Chondrocyte (in vitro differentiated cells): Measurements from ENCODE around the gene MISP3. TPM values are rescaled to one million over a fixed set of nuclear protein-coding genes. Genes with fewer than 3 reads are reported as not detected.

Source experiments
- DNase-seq: peaks from one replicate; pipeline ENCODE4 v3.0.0; 2021; ENCODE audit warnings: mixed read lengths, low spot score
- H3K27ac Mint-ChIP-seq: one replicate; pipeline ENCODE4 v1.8.0; 2021; ENCODE audit warnings: mild to moderate bottlenecking, moderate library complexity, mixed read lengths; ENCODE audit not compliant: unreplicated experiment
- H3K27me3 Mint-ChIP-seq: 2 replicates; pipeline ENCODE4 v1.8.0; 2021; ENCODE audit warnings: low read depth, mixed read lengths
- H3K36me3 Mint-ChIP-seq: 2 replicates; pipeline ENCODE4 v1.8.0; 2021; ENCODE audit warnings: low read depth, mixed read lengths
- H3K4me1 Mint-ChIP-seq: 2 replicates; pipeline ENCODE4 v1.8.0; 2021; ENCODE audit warnings: low read depth, mild to moderate bottlenecking, mixed read lengths
- H3K4me3 Mint-ChIP-seq: one replicate; pipeline ENCODE4 v1.8.0; 2021; ENCODE audit warnings: mild to moderate bottlenecking, moderate library complexity, mixed read lengths; ENCODE audit not compliant: unreplicated experiment
- H3K9me3 Mint-ChIP-seq: 2 replicates; pipeline ENCODE4 v1.8.0; 2021; ENCODE audit warnings: low read depth, mixed read lengths
- total RNA-seq: library from RNA; stranded (reverse); gene quantifications from 3 replicates; pipeline ENCODE4 v1.2.1, GENCODE V29; 2021
- TF ChIP-seq, protein P1 (sequence below): fragments of 200-600 bp; sonication (generic); IDR thresholded peaks from 2 replicates; pipeline ENCODE4 v1.5.0; 2021; ENCODE audit warnings: antibody characterized with exemption, mild to moderate bottlenecking, moderate library complexity

Gene MISP3
- total RNA-seq, 1 donor from 2014 or later, result 2.0 TPM

DNA sequence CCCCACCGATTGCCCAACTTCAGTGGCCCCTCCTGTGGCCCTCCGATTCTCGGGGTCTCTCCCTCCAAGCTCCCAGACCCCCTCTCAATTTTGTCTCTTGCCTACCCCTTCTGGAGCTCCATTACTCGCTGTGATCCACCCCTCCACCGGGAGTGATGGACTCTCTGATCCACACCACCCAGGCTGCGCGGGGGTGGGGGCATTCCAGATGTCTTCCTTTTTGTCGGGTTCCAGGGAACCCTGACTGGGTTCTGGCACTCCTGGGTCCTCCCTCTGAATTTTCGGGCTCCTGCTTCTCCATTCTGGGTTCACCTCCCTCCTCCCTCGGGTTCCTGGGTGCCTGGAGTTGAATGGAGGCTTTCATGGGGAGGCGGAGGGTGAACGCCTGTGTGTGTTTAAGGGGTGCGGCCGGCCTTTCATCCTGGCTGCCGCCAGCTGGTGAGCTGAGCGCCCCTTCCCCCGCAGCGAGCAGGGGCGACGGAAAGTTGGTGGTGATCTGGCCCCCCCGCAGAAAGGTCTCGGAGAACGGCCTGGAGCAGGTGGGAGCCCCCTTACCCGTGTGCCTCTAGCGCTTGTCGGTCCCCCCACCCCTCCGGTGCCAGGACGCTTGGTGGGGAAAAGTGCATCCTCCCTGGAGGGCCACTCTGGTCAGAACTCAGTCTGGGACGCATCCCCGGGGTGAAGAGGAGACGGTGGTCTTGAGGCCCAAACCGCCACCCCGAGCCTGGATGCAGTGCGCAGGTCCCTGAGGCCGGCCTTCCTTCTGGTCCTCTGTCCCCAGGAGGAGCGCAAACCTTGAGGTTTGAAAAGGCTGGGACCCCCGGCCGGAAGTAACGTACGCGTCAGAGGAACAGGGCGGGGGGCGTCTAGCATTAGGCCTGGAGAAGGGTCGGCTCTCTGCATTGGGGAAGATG lies 1.6 kb downstream of the MISP3 start:
- peak overlapping the region; percentile 98 for H3K4me3 Mint-ChIP-seq
- peak overlapping the region; percentile 92 for H3K27ac Mint-ChIP-seq
- H3K9me3 Mint-ChIP-seq, result no peaks in the 10 kb centered on the region
- H3K36me3 Mint-ChIP-seq, result no peaks in the 10 kb centered on the region
- no peak for DNase-seq
- TF ChIP-seq, protein P1, sequence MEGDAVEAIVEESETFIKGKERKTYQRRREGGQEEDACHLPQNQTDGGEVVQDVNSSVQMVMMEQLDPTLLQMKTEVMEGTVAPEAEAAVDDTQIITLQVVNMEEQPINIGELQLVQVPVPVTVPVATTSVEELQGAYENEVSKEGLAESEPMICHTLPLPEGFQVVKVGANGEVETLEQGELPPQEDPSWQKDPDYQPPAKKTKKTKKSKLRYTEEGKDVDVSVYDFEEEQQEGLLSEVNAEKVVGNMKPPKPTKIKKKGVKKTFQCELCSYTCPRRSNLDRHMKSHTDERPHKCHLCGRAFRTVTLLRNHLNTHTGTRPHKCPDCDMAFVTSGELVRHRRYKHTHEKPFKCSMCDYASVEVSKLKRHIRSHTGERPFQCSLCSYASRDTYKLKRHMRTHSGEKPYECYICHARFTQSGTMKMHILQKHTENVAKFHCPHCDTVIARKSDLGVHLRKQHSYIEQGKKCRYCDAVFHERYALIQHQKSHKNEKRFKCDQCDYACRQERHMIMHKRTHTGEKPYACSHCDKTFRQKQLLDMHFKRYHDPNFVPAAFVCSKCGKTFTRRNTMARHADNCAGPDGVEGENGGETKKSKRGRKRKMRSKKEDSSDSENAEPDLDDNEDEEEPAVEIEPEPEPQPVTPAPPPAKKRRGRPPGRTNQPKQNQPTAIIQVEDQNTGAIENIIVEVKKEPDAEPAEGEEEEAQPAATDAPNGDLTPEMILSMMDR, result no peak
- no peaks in the 10 kb centered on the region for H3K27me3 Mint-ChIP-seq
- peaks cover 18% of the 10 kb centered on the region for H3K4me1 Mint-ChIP-seq

DNA sequence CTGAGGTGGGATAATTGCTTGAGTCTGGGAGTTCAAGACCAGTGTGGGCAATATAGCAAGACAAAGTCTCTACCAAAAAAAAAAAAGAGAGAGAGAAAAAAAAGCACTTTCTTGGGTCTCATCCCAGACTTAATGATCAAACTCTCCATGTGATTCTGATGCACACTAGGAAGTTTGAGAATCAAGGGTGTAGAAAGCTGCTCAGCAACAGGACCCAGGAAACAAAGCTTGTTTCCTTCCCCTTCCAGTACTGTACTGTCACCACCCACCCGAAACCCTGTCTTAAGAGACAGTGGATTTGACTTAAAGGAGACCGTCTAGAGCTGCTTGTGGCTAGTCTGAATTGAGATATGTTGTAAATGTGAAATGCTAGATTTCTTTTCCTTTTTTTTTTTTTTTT lies 5.8 kb downstream of the MISP3 start:
- no peak overlapping the region for H3K27ac Mint-ChIP-seq
- peaks cover 35% of the 10 kb centered on the region for H3K4me1 Mint-ChIP-seq
- TF ChIP-seq, protein P1, result no peak
- DNase-seq, result no peak
- H3K36me3 Mint-ChIP-seq, result no peaks in the 10 kb centered on the region
- no peak overlapping the region for H3K4me3 Mint-ChIP-seq
- H3K27me3 Mint-ChIP-seq, result no peaks in the 10 kb centered on the region
- no peaks in the 10 kb centered on the region for H3K9me3 Mint-ChIP-seq

DNA sequence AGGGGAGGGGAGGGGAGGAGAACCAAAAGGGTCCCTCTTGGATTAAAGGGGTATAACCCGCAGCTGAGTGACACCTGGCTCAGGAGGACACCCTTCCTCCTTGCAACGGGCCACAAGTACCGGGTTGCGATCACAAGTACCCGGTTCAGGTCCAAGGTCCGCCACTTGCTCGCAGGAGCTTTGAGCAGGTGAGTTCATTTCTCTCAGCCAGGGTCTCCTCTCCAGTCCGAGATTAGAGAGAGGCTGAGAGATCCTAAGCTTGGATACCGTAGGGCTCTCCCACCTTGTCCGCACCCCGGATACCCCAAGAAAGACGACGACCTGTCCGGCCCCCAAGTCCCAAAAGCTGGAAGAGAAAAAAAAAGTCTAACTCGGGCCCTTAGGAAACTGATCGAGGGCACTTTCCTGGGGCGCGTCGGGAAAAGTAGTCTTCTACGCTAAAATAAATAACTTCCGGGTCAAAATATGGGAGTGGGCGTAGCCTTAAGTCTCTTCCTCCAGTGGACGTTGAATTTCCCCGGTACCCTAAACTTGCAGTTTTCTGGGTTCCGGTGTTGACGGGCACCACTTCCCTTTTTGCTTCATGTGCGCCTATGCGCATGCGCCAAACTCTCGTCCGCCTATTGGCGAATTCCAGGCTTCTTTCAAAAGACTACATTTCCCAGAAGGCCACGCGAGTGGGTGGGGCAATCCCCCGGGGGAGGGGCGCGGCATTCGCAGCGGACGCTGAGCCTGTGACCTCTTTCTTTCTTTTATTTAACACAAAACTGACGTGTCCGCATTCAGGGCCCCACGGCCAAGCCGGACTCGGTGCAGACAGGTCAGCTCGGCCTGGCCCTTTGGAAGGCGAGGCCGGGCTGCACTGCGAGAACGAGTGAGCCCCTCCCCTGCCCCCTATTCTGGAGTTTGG lies 8.6 kb downstream of the MISP3 start:
- peak overlapping the region; percentile 94 for H3K27ac Mint-ChIP-seq
- H3K27me3 Mint-ChIP-seq, result no peaks in the 10 kb centered on the region
- TF ChIP-seq, protein P1, result no peak
- H3K4me3 Mint-ChIP-seq, result peak overlapping the region; percentile 96
- peak; percentile 99 for DNase-seq
- H3K9me3 Mint-ChIP-seq, result no peaks in the 10 kb centered on the region
- H3K36me3 Mint-ChIP-seq, result peaks cover 2% of the 10 kb centered on the region
- H3K4me1 Mint-ChIP-seq, result peaks cover 22% of the 10 kb centered on the region

DNA sequence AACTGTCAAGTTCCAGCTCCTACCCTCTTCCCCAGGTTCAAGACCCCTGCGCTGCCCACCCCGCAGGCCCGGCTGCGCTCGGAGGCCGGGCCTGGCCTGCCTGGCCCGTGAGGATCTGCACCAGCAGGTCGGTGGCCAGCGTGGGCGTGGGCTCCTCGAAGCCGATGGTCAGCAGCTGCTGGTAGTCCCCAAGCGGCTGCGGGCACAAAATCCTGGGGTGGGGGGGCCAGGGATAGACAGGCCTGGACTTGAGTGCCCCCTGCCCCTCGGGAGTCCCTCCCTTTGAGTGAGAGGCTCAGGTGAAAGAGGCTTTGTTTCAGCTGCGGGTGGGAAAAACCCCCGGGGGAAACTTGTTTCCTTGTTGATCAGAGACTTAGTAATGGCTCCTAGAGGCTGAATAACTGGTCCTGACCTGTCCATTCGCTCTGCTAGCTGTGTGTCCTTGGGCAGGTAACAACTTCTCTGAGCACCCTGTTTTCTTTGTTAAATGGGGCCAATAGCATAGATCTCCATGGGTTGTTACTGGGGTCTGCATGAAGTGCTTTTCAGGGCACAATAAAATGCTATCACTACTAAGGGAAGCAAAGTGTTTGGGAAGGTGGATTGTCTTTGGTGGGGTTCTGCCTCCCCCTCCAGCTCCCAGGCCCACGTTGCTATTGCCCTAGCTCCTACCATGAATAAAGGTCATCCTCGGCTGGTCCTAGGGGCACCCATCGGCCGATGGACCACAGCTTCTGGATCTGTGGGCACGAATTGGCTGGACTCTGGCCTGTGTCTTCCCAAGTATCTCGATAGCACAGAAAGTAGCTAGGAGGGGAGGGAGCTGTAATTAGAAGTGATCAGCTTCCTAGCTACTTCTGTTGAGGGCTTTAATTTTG lies 9.4 kb downstream of the MISP3 start:
- peak overlapping the region; percentile 96 for H3K4me3 Mint-ChIP-seq
- H3K4me1 Mint-ChIP-seq, result peaks cover 22% of the 10 kb centered on the region
- H3K9me3 Mint-ChIP-seq, result no peaks in the 10 kb centered on the region
- TF ChIP-seq, protein P1, result peak; percentile 22
- H3K27ac Mint-ChIP-seq, result peak overlapping the region; percentile 94
- no peaks in the 10 kb centered on the region for H3K27me3 Mint-ChIP-seq
- no peak for DNase-seq
- H3K36me3 Mint-ChIP-seq, result peaks cover 2% of the 10 kb centered on the region
